H9 (cell line): ENCODE data around the gene CDH18. TPM values are rescaled to one million over a fixed set of nuclear protein-coding genes. Genes with fewer than 3 reads are reported as not detected.
A peak's percentile ranks its signal among the peaks of the same experiment; 100 is the strongest.

Experiments used
- DNase-seq: peaks from one replicate; pipeline ENCODE4 v3.0.0-alpha.2; 2017
- H2AFZ ChIP-seq: one replicate; pipeline ENCODE4 v1.6.1; 2013; ENCODE audit warnings: mild to moderate bottlenecking, low read length, control low read depth, moderate library complexity
- H2AK5ac ChIP-seq: 2 replicates; pipeline ENCODE4 v1.6.1; 2013; ENCODE audit warnings: low read length, control low read depth, mixed read lengths; ENCODE audit not compliant: insufficient read length
- H2BK120ac ChIP-seq: one replicate; pipeline ENCODE4 v1.6.1; 2013; ENCODE audit warnings: low read depth, mild to moderate bottlenecking, low read length, control low read depth, inconsistent platforms; ENCODE audit not compliant: poor library complexity, severe bottlenecking
- H2BK12ac ChIP-seq: 2 replicates; pipeline ENCODE4 v1.6.1; 2013; ENCODE audit warnings: low read length, control low read depth, mixed read lengths, low read depth; ENCODE audit not compliant: insufficient read length
- H2BK15ac ChIP-seq: 2 replicates; pipeline ENCODE4 v1.6.1; 2013; ENCODE audit warnings: low read depth, low read length, control low read depth
- H2BK20ac ChIP-seq: one replicate; pipeline ENCODE4 v1.6.1; 2013; ENCODE audit warnings: low read depth, mild to moderate bottlenecking, low read length, control low read depth, inconsistent platforms; ENCODE audit not compliant: poor library complexity, severe bottlenecking
- H2BK5ac ChIP-seq: 2 replicates; pipeline ENCODE4 v1.6.1; 2013; ENCODE audit warnings: low read length, control low read depth, mixed read lengths; ENCODE audit not compliant: insufficient read length
- H3K14ac ChIP-seq: 2 replicates; pipeline ENCODE4 v1.6.1; 2013; ENCODE audit warnings: low read length, control low read depth; ENCODE audit not compliant: insufficient read depth
- H3K18ac ChIP-seq: 2 replicates; pipeline ENCODE4 v1.6.1; 2013; ENCODE audit warnings: low read depth, mild to moderate bottlenecking, mixed read lengths, low read length, control low read depth; ENCODE audit not compliant: insufficient read length
- H3K23ac ChIP-seq: 2 replicates; pipeline ENCODE4 v1.6.1; 2013; ENCODE audit warnings: low read length, control low read depth, mixed read lengths, low read depth; ENCODE audit not compliant: insufficient read length
- H3K23me2 ChIP-seq: 2 replicates; pipeline ENCODE4 v1.6.1; 2013; ENCODE audit warnings: low read depth, mild to moderate bottlenecking, mixed read lengths, low read length, control low read depth; ENCODE audit not compliant: insufficient read length, poor library complexity, severe bottlenecking
- H3K27ac ChIP-seq: 2 replicates; pipeline ENCODE4 v1.5.1; 2013; ENCODE audit warnings: low read length, control low read depth, mixed read lengths, low read depth; ENCODE audit not compliant: insufficient read length
- H3K27me3 ChIP-seq: 2 replicates; pipeline ENCODE4 v1.6.1; 2013; ENCODE audit warnings: low read length, control low read depth, inconsistent platforms; ENCODE audit not compliant: insufficient read depth
- H3K4ac ChIP-seq: 2 replicates; pipeline ENCODE4 v1.6.1; 2013; ENCODE audit warnings: low read depth, mild to moderate bottlenecking, control low read depth, inconsistent platforms, low read length, moderate library complexity
- H3K4me1 ChIP-seq: 2 replicates; pipeline ENCODE4 v1.6.1; 2013; ENCODE audit warnings: low read length, control low read depth, inconsistent platforms; ENCODE audit not compliant: insufficient read depth
- H3K4me2 ChIP-seq: 2 replicates; pipeline ENCODE4 v1.6.1; 2013; ENCODE audit warnings: low read length, control low read depth, mixed read lengths; ENCODE audit not compliant: insufficient read length, insufficient read depth
- H3K56ac ChIP-seq: 2 replicates; pipeline ENCODE4 v1.6.1; 2013; ENCODE audit warnings: low read depth, mild to moderate bottlenecking, mixed read lengths, low read length, control low read depth; ENCODE audit not compliant: insufficient read length
- H3K79me1 ChIP-seq: 2 replicates; pipeline ENCODE4 v1.6.1; 2013; ENCODE audit warnings: low read depth, mild to moderate bottlenecking, moderate library complexity, low read length, control low read depth, inconsistent platforms; ENCODE audit not compliant: insufficient read depth, poor library complexity, severe bottlenecking
- H3K79me2 ChIP-seq: 2 replicates; pipeline ENCODE4 v1.6.1; 2013; ENCODE audit warnings: low read length, control low read depth, inconsistent platforms; ENCODE audit not compliant: insufficient read depth
- H3K9ac ChIP-seq: 2 replicates; pipeline ENCODE4 v1.6.1; 2013; ENCODE audit warnings: low read length, control low read depth, mixed read lengths; ENCODE audit not compliant: insufficient read length; ENCODE audit errors: extremely low read depth
- H3K9me3 ChIP-seq: one replicate; pipeline ENCODE4 v1.6.1; 2013; ENCODE audit warnings: low read depth, low read length, inconsistent platforms; ENCODE audit not compliant: control insufficient read depth
- H3T11ph ChIP-seq: one replicate; pipeline ENCODE4 v1.6.1; 2013; ENCODE audit warnings: mild to moderate bottlenecking, low read length, control low read depth, inconsistent platforms
- H4K20me1 ChIP-seq: one replicate; pipeline ENCODE4 v1.6.1; 2013; ENCODE audit not compliant: control insufficient read depth, insufficient read length, insufficient read depth
- H4K5ac ChIP-seq: 2 replicates; pipeline ENCODE4 v1.6.1; 2013; ENCODE audit warnings: low read depth, mild to moderate bottlenecking, mixed read lengths, low read length, control low read depth; ENCODE audit not compliant: insufficient read length
- H4K8ac ChIP-seq: replicated peaks from 2 replicates; pipeline ENCODE4 v1.6.1; 2013; ENCODE audit warnings: low read length, control low read depth, mixed read lengths, low read depth; ENCODE audit not compliant: insufficient read length
- H4K91ac ChIP-seq: 2 replicates; pipeline ENCODE4 v1.6.1; 2013; ENCODE audit warnings: low read depth, mild to moderate bottlenecking, moderate library complexity, mixed read lengths, low read length, control low read depth; ENCODE audit not compliant: insufficient read length
- H3K27ac Mint-ChIP-seq, 3 experiments: 2 replicates in 2 of 3; 3 replicates in 1 of 3; pipeline ENCODE4 v1.8.0; 2020 to 2021; ENCODE audit warnings: mixed read lengths in 3 of 3, mild to moderate bottlenecking in 1 of 3, moderate library complexity in 1 of 3
- H3K27me3 Mint-ChIP-seq: 2 replicates; pipeline ENCODE4 v1.8.0; 2021; ENCODE audit warnings: low read depth, mild to moderate bottlenecking, moderate library complexity, mixed read lengths
- H3K36me3 Mint-ChIP-seq, 3 experiments: 2 replicates in 2 of 3; 3 replicates in 1 of 3; pipeline ENCODE4 v1.8.0; 2020 to 2021; ENCODE audit warnings: low read depth in 3 of 3, mixed read lengths in 3 of 3; ENCODE audit not compliant: insufficient read depth in 1 of 3
- H3K4me1 Mint-ChIP-seq, 2 experiments: 2 replicates each; pipeline ENCODE4 v1.8.0; 2020; ENCODE audit warnings: mixed read lengths in 2 of 2
- H3K4me3 Mint-ChIP-seq, 2 experiments: 2 replicates in 1 of 2; 3 replicates in 1 of 2; pipeline ENCODE4 v1.8.0; 2020 to 2021; ENCODE audit warnings: mild to moderate bottlenecking in 2 of 2, mixed read lengths in 2 of 2, moderate library complexity in 1 of 2
- H3K9me3 Mint-ChIP-seq, 2 experiments: 2 replicates in 1 of 2; 3 replicates in 1 of 2; pipeline ENCODE4 v1.8.0; 2020; ENCODE audit warnings: mild to moderate bottlenecking in 2 of 2, mixed read lengths in 2 of 2, moderate library complexity in 1 of 2
- CTCF ChIP-seq: fragments of 200-600 bp; sonication (generic); conservative IDR thresholded peaks from 3 replicates; pipeline ENCODE4 v1.8.0; 2021; ENCODE audit warnings: antibody characterized with exemption, mild to moderate bottlenecking
- WGBS: extraction: QIAGEN DNeasy Blood & Tissue Kit; methylation state at CpG from one replicate; pipeline ENCODE4 v1.1.7; 2013; ENCODE audit warnings: missing lambda C conversion rate, low lambda C conversion rate, mixed read lengths; ENCODE audit not compliant: insufficient read length; ENCODE audit errors: extremely low coverage; 5-methylcytosine and 5-hydroxymethylcytosine counted together
- total RNA-seq: library from RNA; stranded (reverse); gene quantifications from 2 replicates; pipeline ENCODE4 v1.2.1, GENCODE V29; 2021

The CDH18 gene
- total RNA-seq, 1 experiment from 2014 or later: not detected

DNA sequence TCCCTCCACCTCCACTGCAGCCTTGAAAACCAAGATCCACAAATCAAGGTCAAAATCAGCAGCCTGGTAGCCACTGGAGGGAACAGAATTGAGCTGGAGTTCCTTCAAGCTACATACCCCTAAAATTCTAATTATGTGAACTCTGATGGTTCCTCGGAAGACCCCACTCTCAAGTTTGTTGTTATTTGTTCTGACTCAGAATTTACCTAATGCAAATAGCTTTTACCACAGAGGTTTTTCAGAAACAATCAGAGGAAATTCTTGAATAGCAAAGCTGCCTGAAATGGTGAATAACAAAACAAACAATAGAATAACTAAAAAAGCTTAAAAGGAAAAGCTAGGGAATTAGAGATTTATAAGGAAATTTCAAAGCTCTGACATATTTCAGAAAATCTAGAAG, 220.0 kb downstream of the CDH18 start:
- no CpG with 5 or more reads among the region's 1 CpG for WGBS
- no peak overlapping the region for H2AK5ac ChIP-seq
- H3K4me1 ChIP-seq: peaks cover 4% of the 10 kb centered on the region
- no peak overlapping the region for H2BK5ac ChIP-seq
- H2BK120ac ChIP-seq: no peak overlapping the region
- H4K20me1 ChIP-seq: no peaks in the 10 kb centered on the region
- peak overlapping the region in 1 of 2 experiments; percentile 9; a peak in 1 of 5 replicates for H3K4me3 Mint-ChIP-seq
- no peak overlapping the region for H3K23ac ChIP-seq
- DNase-seq: no peak
- H3K79me2 ChIP-seq: no peaks in the 10 kb centered on the region
- no peak overlapping the region for H3K4ac ChIP-seq
- H3K14ac ChIP-seq: no peak overlapping the region
- H3K56ac ChIP-seq: no peak overlapping the region
- no peak overlapping the region for H3K18ac ChIP-seq
- peaks cover 0 to 5% (median 3%) of the 10 kb centered on the region in 3 experiments; a peak in 3 of 7 replicates for H3K36me3 Mint-ChIP-seq
- H3K9me3 ChIP-seq: no peaks in the 10 kb centered on the region
- H3K79me1 ChIP-seq: no peaks in the 10 kb centered on the region
- no peaks in the 10 kb centered on the region for H3K23me2 ChIP-seq
- H3K27me3 ChIP-seq: no peaks in the 10 kb centered on the region
- H2BK15ac ChIP-seq: no peak overlapping the region
- no peak overlapping the region for H4K5ac ChIP-seq
- TF ChIP-seq CTCF: no peak
- no peak overlapping the region for H2AFZ ChIP-seq
- H3K9ac ChIP-seq: no peak overlapping the region
- H3K4me1 Mint-ChIP-seq: peaks cover 62 to 66% of the 10 kb centered on the region in 2 experiments
- no peaks in the 10 kb centered on the region for H3K27me3 Mint-ChIP-seq
- H2BK20ac ChIP-seq: no peak overlapping the region
- H4K8ac ChIP-seq: no peak overlapping the region
- H3K27ac Mint-ChIP-seq: peak overlapping the region; percentile 80 to 97 (median 93)
- H3K9me3 Mint-ChIP-seq: peaks cover under 1% of the 10 kb centered on the region in 2 experiments; a peak in 2 of 5 replicates
- H4K91ac ChIP-seq: no peak overlapping the region
- H2BK12ac ChIP-seq: no peak overlapping the region
- H3T11ph ChIP-seq: no peak overlapping the region
- peak overlapping the region; percentile 19 for H3K4me2 ChIP-seq
- H3K27ac ChIP-seq: peak overlapping the region; percentile 69
